HEK293T (cell line): Measurements from ENCODE around the gene RDH12.

Experiments used
- BHLHE40 ChIP-seq: fragments of 450-650 bp; IDR thresholded peaks from 2 replicates; pipeline ENCODE4 v1.6.1; 2016; ENCODE audit warnings: mild to moderate bottlenecking, moderate library complexity, borderline replicate concordance
- ELF4 ChIP-seq: fragments of 450-650 bp; IDR thresholded peaks from 2 replicates; pipeline ENCODE4 v1.6.1; 2017; ENCODE audit warnings: antibody characterized with exemption
- FOXA1 ChIP-seq: fragments of 450-650 bp; IDR thresholded peaks from 2 replicates; pipeline ENCODE4 v1.6.1; 2016; ENCODE audit warnings: mild to moderate bottlenecking
- HDGF ChIP-seq: fragments of 450-650 bp; IDR thresholded peaks from 2 replicates; pipeline ENCODE4 v1.6.1; 2017; ENCODE audit warnings: antibody characterized with exemption, borderline replicate concordance
- L3MBTL2 ChIP-seq: fragments of 450-650 bp; conservative IDR thresholded peaks from 2 replicates; pipeline ENCODE4 v1.6.1; 2016; ENCODE audit warnings: mild to moderate bottlenecking
- SP1 ChIP-seq: fragments of 450-650 bp; IDR thresholded peaks from 2 replicates; pipeline ENCODE4 v1.6.1; 2017

DNA sequence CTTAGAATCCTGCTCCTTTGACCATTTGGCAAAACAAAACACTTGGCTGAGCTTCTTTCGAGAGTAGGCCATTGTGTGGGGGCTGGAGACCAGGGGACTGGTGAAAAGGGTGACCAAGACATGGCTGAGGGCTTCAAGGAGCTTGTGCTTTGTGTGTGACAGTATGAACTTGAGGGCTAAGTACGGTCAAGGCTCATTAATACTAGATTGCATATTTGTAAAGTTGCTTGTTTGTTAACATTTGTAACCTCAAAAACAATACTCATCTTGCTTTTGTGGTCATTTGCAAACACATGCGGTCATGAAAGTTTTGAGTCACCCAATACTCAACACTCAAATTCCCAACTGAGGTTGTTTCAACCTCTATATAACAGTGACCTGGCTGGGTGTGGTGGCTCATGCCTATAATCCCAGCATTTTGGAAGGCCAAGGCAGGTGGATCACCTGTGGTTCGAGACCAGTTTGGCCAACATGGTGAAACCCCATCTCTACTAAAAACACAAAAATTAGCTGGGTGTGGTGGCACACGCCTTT lies 72.2 kb downstream of the RDH12 start:
- TF ChIP-seq L3MBTL2 (no peak), BHLHE40 (no peak), HDGF (no peak), FOXA1 (no peak), SP1 (no peak), ELF4 (no peak)
